Trophoblast cell (in vitro differentiated cells and primary cell): ENCODE measurements around the gene SYPL1.

ENCODE experiments used
- DNase-seq, 2 donors: peaks; one replicate each; pipeline ENCODE4 v3.0.0-alpha.2; 2016
- H2AFZ ChIP-seq: 2 replicates; pipeline ENCODE4 v1.6.1; 2013; ENCODE audit warnings: low read length, moderate library complexity, mild to moderate bottlenecking; ENCODE audit not compliant: insufficient read depth, poor library complexity
- H2AK5ac ChIP-seq: 2 replicates; pipeline ENCODE4 v1.6.1; 2013; ENCODE audit warnings: mild to moderate bottlenecking, low read length
- H2BK120ac ChIP-seq: 2 replicates; pipeline ENCODE4 v1.6.1; 2013; ENCODE audit warnings: low read length, mild to moderate bottlenecking, moderate library complexity; ENCODE audit not compliant: insufficient read depth, poor library complexity
- H2BK12ac ChIP-seq: 2 replicates; pipeline ENCODE4 v1.6.1; 2013; ENCODE audit warnings: mild to moderate bottlenecking, low read length, moderate library complexity
- H2BK5ac ChIP-seq: 2 replicates; pipeline ENCODE4 v1.6.1; 2013; ENCODE audit warnings: low read length, low read depth, moderate library complexity, mild to moderate bottlenecking; ENCODE audit not compliant: poor library complexity
- H3K14ac ChIP-seq: 2 replicates; pipeline ENCODE4 v1.6.1; 2013; ENCODE audit warnings: mild to moderate bottlenecking, low read length
- H3K18ac ChIP-seq: 2 replicates; pipeline ENCODE4 v1.6.1; 2013; ENCODE audit warnings: mild to moderate bottlenecking, low read length
- H3K23ac ChIP-seq: 2 replicates; pipeline ENCODE4 v1.6.1; 2013; ENCODE audit warnings: low read length
- H3K27ac ChIP-seq: 2 replicates; pipeline ENCODE4 v1.5.1; 2013; ENCODE audit warnings: low read depth, mild to moderate bottlenecking, inconsistent platforms, low read length, moderate library complexity
- H3K27me3 ChIP-seq: 2 replicates; pipeline ENCODE4 v1.6.1; 2013; ENCODE audit warnings: inconsistent platforms, mild to moderate bottlenecking, low read length, moderate library complexity; ENCODE audit not compliant: insufficient read depth
- H3K36me3 ChIP-seq, 2 experiments: 1 replicate in 1 of 2; 2 replicates in 1 of 2; pipeline ENCODE4 v1.6.1; 2013; ENCODE audit warnings: low read length in 2 of 2, mild to moderate bottlenecking in 2 of 2, moderate library complexity in 1 of 2; ENCODE audit not compliant: insufficient read depth in 2 of 2, control insufficient read depth in 1 of 2
- H3K4ac ChIP-seq: 2 replicates; pipeline ENCODE4 v1.6.1; 2013; ENCODE audit warnings: low read depth, mild to moderate bottlenecking, low read length, moderate library complexity
- H3K4me1 ChIP-seq, 2 experiments: 1 replicate in 1 of 2; 2 replicates in 1 of 2; pipeline ENCODE4 v1.6.1; 2013; ENCODE audit warnings: low read length in 2 of 2, mild to moderate bottlenecking in 2 of 2, moderate library complexity in 1 of 2; ENCODE audit not compliant: insufficient read depth in 2 of 2, control insufficient read depth in 1 of 2
- H3K4me2 ChIP-seq: 2 replicates; pipeline ENCODE4 v1.6.1; 2013; ENCODE audit warnings: inconsistent platforms, mild to moderate bottlenecking, low read length, moderate library complexity
- H3K4me3 ChIP-seq: 2 replicates; pipeline ENCODE4 v1.5.1; 2013; ENCODE audit warnings: mild to moderate bottlenecking, low read depth, low read length, inconsistent platforms
- H3K79me1 ChIP-seq: one replicate; pipeline ENCODE4 v1.6.1; 2013; ENCODE audit warnings: low read length
- H3K79me2 ChIP-seq: 2 replicates; pipeline ENCODE4 v1.6.1; 2013; ENCODE audit warnings: low read length, mild to moderate bottlenecking; ENCODE audit not compliant: control insufficient read depth, insufficient read depth, poor library complexity
- H3K9ac ChIP-seq: 2 replicates; pipeline ENCODE4 v1.6.1; 2013; ENCODE audit warnings: mild to moderate bottlenecking, low read length
- H3K9me3 ChIP-seq: 2 replicates; pipeline ENCODE4 v1.6.1; 2013; ENCODE audit warnings: low read depth, mild to moderate bottlenecking, control low read depth, inconsistent platforms, low read length; ENCODE audit not compliant: insufficient read depth
- H4K12ac ChIP-seq: 2 replicates; pipeline ENCODE4 v1.6.1; 2013; ENCODE audit warnings: low read depth, mild to moderate bottlenecking, low read length, moderate library complexity
- H4K8ac ChIP-seq: 2 replicates; pipeline ENCODE4 v1.6.1; 2013; ENCODE audit warnings: low read depth, mild to moderate bottlenecking, low read length, moderate library complexity
- H4K91ac ChIP-seq: one replicate; pipeline ENCODE4 v1.6.1; 2013; ENCODE audit warnings: low read depth, mild to moderate bottlenecking, low read length, moderate library complexity
- WGBS: extraction: QIAGEN DNeasy Blood & Tissue Kit; methylation state at CpG from one replicate; pipeline ENCODE4 v1.1.7; 2013; ENCODE audit warnings: missing lambda C conversion rate; ENCODE audit not compliant: insufficient read length, insufficient coverage; ENCODE audit errors: extremely low coverage; 5-methylcytosine and 5-hydroxymethylcytosine counted together

Gene SYPL1

DNA sequence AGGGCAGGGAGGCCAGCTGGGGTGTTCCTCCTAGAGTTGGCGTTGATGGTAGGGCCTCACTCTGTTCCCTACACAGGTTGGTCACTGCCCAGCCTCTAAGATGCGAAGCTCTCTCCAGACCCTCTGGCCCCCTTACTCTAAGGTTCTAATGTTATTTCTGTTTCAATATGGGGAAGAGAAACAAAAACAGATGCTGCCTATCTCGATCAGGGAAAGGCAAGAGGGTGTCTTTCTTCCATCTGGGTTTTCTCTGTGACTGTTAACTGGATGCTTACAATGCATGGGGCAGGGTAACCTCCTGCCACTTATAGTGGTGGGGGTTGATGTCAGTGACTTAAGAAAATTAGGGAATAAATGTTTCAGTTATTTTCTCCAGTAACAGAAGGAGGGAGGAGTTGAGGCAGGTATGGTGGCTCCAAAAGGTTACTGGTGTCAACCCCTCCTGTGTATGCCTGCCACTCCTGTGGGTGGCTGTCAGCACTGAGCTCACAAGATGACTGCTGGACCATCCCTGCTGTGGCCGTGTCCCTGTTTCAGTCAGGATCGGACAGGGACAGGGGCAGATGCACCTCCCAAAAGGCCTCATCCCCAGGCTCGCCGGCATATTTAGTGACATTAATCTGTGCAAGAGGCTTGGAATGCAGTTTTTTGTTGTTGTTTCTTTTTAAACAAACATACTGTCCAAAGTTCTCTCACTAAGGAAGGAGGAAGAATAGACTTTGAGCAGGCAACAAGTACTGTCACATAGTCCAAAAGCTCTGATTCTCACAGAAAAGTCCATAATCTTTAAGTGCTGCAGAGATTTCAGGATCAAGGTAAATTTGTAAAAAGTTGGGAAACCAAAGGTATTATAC, 39.6 kb upstream of the SYPL1 start:
- WGBS = no CpG with 5 or more reads among the region's 7 CpGs

GRCh38 chr7:106143711-106144337, 31.7 kb upstream of the SYPL1 start:
- Histone ChIP-seq H3K4me3 (no peak overlapping the region), H3K4ac (no peak overlapping the region), H2AFZ (no peak overlapping the region), H3K4me2 (no peak overlapping the region), H3K18ac (no peak overlapping the region), H4K12ac (no peak overlapping the region), H3K9me3 (no peaks in the 10 kb centered on the region), H3K27ac (no peak overlapping the region), H3K23ac (no peak overlapping the region), H3K27me3 (no peaks in the 10 kb centered on the region), H2AK5ac (no peak overlapping the region), H2BK12ac (no peak overlapping the region), H2BK120ac (no peak overlapping the region), H3K14ac (no peak overlapping the region), H3K9ac (no peak overlapping the region), H3K79me2 (no peaks in the 10 kb centered on the region), H4K91ac (no peak overlapping the region), H2BK5ac (no peak overlapping the region), H3K4me1 (no peaks in the 10 kb centered on the region), H3K36me3 (no peaks in the 10 kb centered on the region), H4K8ac (no peak overlapping the region), H3K79me1 (no peaks in the 10 kb centered on the region)
- WGBS = no CpG with 5 or more reads among the region's 10 CpGs
- DNase-seq = no peak

More for the DNA sequence above, 39.6 kb upstream of the SYPL1 start:
- Histone ChIP-seq H4K8ac (no peak overlapping the region), H3K79me1 (no peaks in the 10 kb centered on the region), H3K36me3 (no peaks in the 10 kb centered on the region), H3K23ac (no peak overlapping the region), H2BK120ac (no peak overlapping the region), H3K4me2 (no peak overlapping the region), H4K12ac (no peak overlapping the region), H3K27ac (no peak overlapping the region), H2AFZ (no peak overlapping the region), H2BK12ac (no peak overlapping the region), H2AK5ac (no peak overlapping the region), H3K4me3 (no peak overlapping the region), H4K91ac (no peak overlapping the region), H3K4ac (no peak overlapping the region), H3K27me3 (no peaks in the 10 kb centered on the region), H3K14ac (no peak overlapping the region), H3K4me1 (no peaks in the 10 kb centered on the region), H3K18ac (no peak overlapping the region), H3K9me3 (no peaks in the 10 kb centered on the region), H3K9ac (no peak overlapping the region), H2BK5ac (no peak overlapping the region), H3K79me2 (no peaks in the 10 kb centered on the region)
- DNase-seq = no peak

GRCh38 chr7:106142136-106142535, 30.0 kb upstream of the SYPL1 start:
- Histone ChIP-seq H4K8ac (no peak overlapping the region), H3K36me3 (no peaks in the 10 kb centered on the region), H3K18ac (no peak overlapping the region), H2AK5ac (no peak overlapping the region), H3K4me1 (no peaks in the 10 kb centered on the region), H2BK12ac (no peak overlapping the region), H3K79me1 (no peaks in the 10 kb centered on the region), H3K79me2 (no peaks in the 10 kb centered on the region), H3K23ac (no peak overlapping the region), H4K12ac (no peak overlapping the region), H3K9ac (no peak overlapping the region), H3K27ac (no peak overlapping the region), H2AFZ (no peak overlapping the region), H2BK120ac (no peak overlapping the region), H3K14ac (no peak overlapping the region), H3K27me3 (no peaks in the 10 kb centered on the region), H3K4me2 (no peak overlapping the region), H3K4ac (no peak overlapping the region), H3K9me3 (no peaks in the 10 kb centered on the region), H3K4me3 (no peak overlapping the region), H2BK5ac (no peak overlapping the region), H4K91ac (no peak overlapping the region)
- WGBS = no CpG with 5 or more reads among the region's 1 CpG
- DNase-seq = no peak

- Histone ChIP-seq H3K79me1 (no peaks in the 10 kb centered on the region), H3K27ac (no peak overlapping the region), H3K23ac (no peak overlapping the region), H3K18ac (no peak overlapping the region), H4K8ac (no peak overlapping the region), H3K36me3 (no peaks in the 10 kb centered on the region), H4K91ac (no peak overlapping the region), H4K12ac (no peak overlapping the region), H2AFZ (no peak overlapping the region), H3K14ac (no peak overlapping the region), H3K9ac (no peak overlapping the region), H3K79me2 (no peaks in the 10 kb centered on the region), H2BK12ac (no peak overlapping the region), H3K9me3 (no peaks in the 10 kb centered on the region), H2AK5ac (no peak overlapping the region), H3K4me2 (no peak overlapping the region), H2BK5ac (no peak overlapping the region), H3K4me3 (no peak overlapping the region), H2BK120ac (no peak overlapping the region), H3K4ac (no peak overlapping the region), H3K4me1 (no peaks in the 10 kb centered on the region), H3K27me3 (no peaks in the 10 kb centered on the region)
- DNase-seq = no peak
- no CpG with 5 or more reads among the region's 7 CpGs for WGBS
Measured at GRCh38 chr7:106140406-106141173, 28.5 kb upstream of the SYPL1 start.
